HEK293 (cell line): Measurements from ENCODE around the gene SETDB2.

Experiments
- CTCF ChIA-PET: fragments of 350-600 bp; formaldehyde crosslinking; extraction: SDS; loops from one replicate; lab custom pipeline; 2021; ENCODE audit warnings: antibody characterized with exemption; lab: Yijun Ruan, JAX
- POLR2A ChIA-PET: fragments of 300-600 bp; formaldehyde crosslinking; extraction: SDS; loops from one replicate; lab custom pipeline; 2020; ENCODE audit warnings: antibody characterized with exemption, inconsistent platforms; lab: Yijun Ruan, JAX
- H3K27ac ChIP-seq: fragments of 200-500 bp; sonication (Bioruptor generic); 2 replicates; pipeline ENCODE4 v1.5.1; 2014; ENCODE audit warnings: low read depth, low read length, control low read depth, inconsistent platforms; ENCODE audit errors: extremely low read depth
- H3K36me3 ChIP-seq, 2 experiments: fragments of 200-500 bp in 1 of 2; sonication (Bioruptor generic) in 1 of 2; 1 replicate in 1 of 2; 2 replicates in 1 of 2; pipeline ENCODE4 v1.5.1; 2014 to 2017; ENCODE audit warnings: inconsistent platforms in 2 of 2, low read length in 2 of 2; ENCODE audit not compliant: control insufficient read depth in 2 of 2, insufficient read depth in 1 of 2
- H3K4me1 ChIP-seq: fragments of 200-500 bp; sonication (Bioruptor generic); 2 replicates; pipeline ENCODE4 v1.5.1; 2014; ENCODE audit warnings: mild to moderate bottlenecking, low read length, inconsistent platforms; ENCODE audit not compliant: control insufficient read depth, insufficient read depth
- H3K4me3 ChIP-seq: 2 replicates; pipeline ENCODE4 v1.5.1; 2011; ENCODE audit warnings: low read depth, mild to moderate bottlenecking, control low read depth, low read length, moderate library complexity
- H3K9me3 ChIP-seq: fragments of 200-500 bp; sonication (Bioruptor generic); 2 replicates; pipeline ENCODE4 v1.5.1; 2014; ENCODE audit warnings: low read depth, low read length, inconsistent platforms; ENCODE audit not compliant: control insufficient read depth, insufficient read depth
- KLF9 ChIP-seq: fragments of 450-650 bp; formaldehyde crosslinking; IDR thresholded peaks from 2 replicates; pipeline ENCODE4 v1.5.1; 2016; ENCODE audit warnings: missing biosample characterization, missing genetic modification characterization, low read depth
- MEIS1 ChIP-seq: sonication (generic); formaldehyde crosslinking; IDR thresholded peaks from 2 replicates; pipeline ENCODE4 v1.8.1; 2022; ENCODE audit warnings: missing genetic modification reagents, mild to moderate bottlenecking, borderline replicate concordance
- MZF1 ChIP-seq: fragments of 450-650 bp; formaldehyde crosslinking; IDR thresholded peaks from 2 replicates; pipeline ENCODE4 v1.5.1; 2017; ENCODE audit warnings: missing biosample characterization, missing genetic modification characterization, borderline replicate concordance
- YY2 ChIP-seq: fragments of 450-650 bp; formaldehyde crosslinking; IDR thresholded peaks from 2 replicates; pipeline ENCODE4 v1.5.1; 2016; ENCODE audit warnings: missing biosample characterization, missing genetic modification characterization
- ZNF132 ChIP-seq: fragments of 450-650 bp; formaldehyde crosslinking; IDR thresholded peaks from 2 replicates; pipeline ENCODE4 v1.5.1; 2017; ENCODE audit warnings: missing biosample characterization, missing genetic modification characterization, borderline replicate concordance
- ZNF138 ChIP-seq: fragments of 450-650 bp; formaldehyde crosslinking; IDR thresholded peaks from 2 replicates; pipeline ENCODE4 v1.5.1; 2016; ENCODE audit warnings: missing biosample characterization, missing genetic modification characterization, borderline replicate concordance
- ZNF157 ChIP-seq: fragments of 450-650 bp; formaldehyde crosslinking; IDR thresholded peaks from 2 replicates; pipeline ENCODE4 v1.5.1; 2016; ENCODE audit warnings: missing biosample characterization, missing genetic modification characterization
- ZNF214 ChIP-seq: fragments of 450-650 bp; formaldehyde crosslinking; IDR thresholded peaks from 2 replicates; pipeline ENCODE4 v1.5.1; 2017; ENCODE audit warnings: missing biosample characterization, mild to moderate bottlenecking, missing genetic modification characterization, borderline replicate concordance
- ZNF26 ChIP-seq: fragments of 450-650 bp; formaldehyde crosslinking; IDR thresholded peaks from 2 replicates; pipeline ENCODE4 v1.5.1; 2016; ENCODE audit warnings: missing biosample characterization, missing genetic modification characterization
- ZNF266 ChIP-seq: fragments of 450-650 bp; formaldehyde crosslinking; IDR thresholded peaks from 2 replicates; pipeline ENCODE4 v1.5.1; 2016; ENCODE audit warnings: missing biosample characterization, missing genetic modification characterization, low read depth
- ZNF423 ChIP-seq: fragments of 450-650 bp; formaldehyde crosslinking; IDR thresholded peaks from 2 replicates; pipeline ENCODE4 v1.5.1; 2016; ENCODE audit warnings: missing biosample characterization, missing genetic modification characterization
- ZNF555 ChIP-seq: fragments of 450-650 bp; formaldehyde crosslinking; conservative IDR thresholded peaks from 2 replicates; pipeline ENCODE4 v1.5.1; 2017; ENCODE audit warnings: missing biosample characterization, mild to moderate bottlenecking, missing genetic modification characterization, inconsistent platforms
- ZNF629 ChIP-seq: fragments of 450-650 bp; formaldehyde crosslinking; IDR thresholded peaks from 2 replicates; pipeline ENCODE4 v1.5.1; 2017; ENCODE audit warnings: missing biosample characterization, missing genetic modification characterization
- ZNF747 ChIP-seq: fragments of 450-650 bp; formaldehyde crosslinking; IDR thresholded peaks from 2 replicates; pipeline ENCODE4 v1.5.1; 2016; ENCODE audit warnings: missing biosample characterization, missing genetic modification characterization
- TF ChIP-seq, protein P1 (sequence below): fragments of 450-650 bp; formaldehyde crosslinking; IDR thresholded peaks from 2 replicates; pipeline ENCODE4 v1.5.1; 2016; ENCODE audit warnings: missing biosample characterization, missing genetic modification characterization
- TF ChIP-seq, protein P2 (sequence below): fragments of 450-650 bp; formaldehyde crosslinking; IDR thresholded peaks from 2 replicates; pipeline ENCODE4 v1.5.1; 2016; ENCODE audit warnings: missing biosample characterization, missing genetic modification characterization
- TF ChIP-seq, protein P3 (sequence below): fragments of 450-650 bp; formaldehyde crosslinking; IDR thresholded peaks from 2 replicates; pipeline ENCODE4 v1.5.1; 2016; ENCODE audit warnings: missing biosample characterization, missing genetic modification characterization

SETDB2 gene

DNA sequence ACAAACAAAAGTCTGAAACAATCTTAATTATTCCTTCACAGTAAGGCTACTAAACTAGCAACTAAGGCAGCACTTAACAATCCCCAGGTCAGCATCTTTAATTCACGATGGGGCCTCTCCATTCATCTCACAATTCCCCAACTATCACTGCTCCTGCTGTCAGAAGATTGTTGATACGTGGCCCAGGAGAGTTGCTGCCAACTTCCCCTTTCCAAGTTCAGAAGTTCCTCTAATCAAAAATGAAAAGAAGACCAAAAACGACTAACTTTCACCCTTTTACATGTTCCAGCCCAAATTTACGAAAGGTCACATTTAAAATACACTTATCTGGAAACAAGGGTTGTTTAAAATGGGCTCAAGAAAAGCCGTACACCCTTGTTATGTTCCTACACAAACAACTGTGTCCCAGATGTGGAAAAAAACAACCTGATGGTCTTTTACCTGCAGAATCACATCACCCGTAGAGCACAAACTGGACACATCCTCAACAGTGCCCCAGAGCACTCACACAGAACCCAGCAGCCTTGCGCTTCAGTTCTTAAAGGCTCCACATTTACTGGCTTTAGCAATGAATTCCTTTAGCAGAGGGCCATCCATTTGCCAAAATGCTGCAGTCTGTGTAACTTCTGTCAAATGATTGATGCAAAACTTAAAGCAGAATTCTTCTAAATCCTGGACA lies 89.7 kb downstream of the SETDB2 start:
- 0 out of 2 replicates have a peak, but pooled peaks have one; percentile 19 for TF ChIP-seq ZNF157 (tag by site-specific recombination)
- no peak for TF ChIP-seq YY2 (tag by site-specific recombination)
- TF ChIP-seq, all 188 proteins: peak for 1
- ChIA-PET POLR2A (no interaction called here), CTCF (no interaction called here)

GRCh38 chr13:49536144-49536873 lies 92.2 kb downstream of the SETDB2 start:
- H3K9me3 ChIP-seq = no peaks in the 10 kb centered on the region
- no peaks in the 10 kb centered on the region for H3K4me1 ChIP-seq
- TF ChIP-seq ZNF26 (tag by site-specific recombination) = no peak
- no peak for TF ChIP-seq ZNF132
- H3K4me3 ChIP-seq = no peak overlapping the region
- no peak overlapping the region for H3K27ac ChIP-seq
- ChIA-PET POLR2A (no interaction called here), CTCF (no interaction called here)
- peaks cover 0 to 37% of the 10 kb centered on the region in 2 experiments for H3K36me3 ChIP-seq

More for the DNA sequence above, 89.7 kb downstream of the SETDB2 start:
- Histone ChIP-seq H3K4me1 (no peaks in the 10 kb centered on the region), H3K4me3 (no peak overlapping the region), H3K27ac (no peak overlapping the region), H3K9me3 (no peaks in the 10 kb centered on the region), H3K36me3 (peaks cover 0 to 21% of the 10 kb centered on the region in 2 experiments; a peak in 2 of 3 replicates)

DNA sequence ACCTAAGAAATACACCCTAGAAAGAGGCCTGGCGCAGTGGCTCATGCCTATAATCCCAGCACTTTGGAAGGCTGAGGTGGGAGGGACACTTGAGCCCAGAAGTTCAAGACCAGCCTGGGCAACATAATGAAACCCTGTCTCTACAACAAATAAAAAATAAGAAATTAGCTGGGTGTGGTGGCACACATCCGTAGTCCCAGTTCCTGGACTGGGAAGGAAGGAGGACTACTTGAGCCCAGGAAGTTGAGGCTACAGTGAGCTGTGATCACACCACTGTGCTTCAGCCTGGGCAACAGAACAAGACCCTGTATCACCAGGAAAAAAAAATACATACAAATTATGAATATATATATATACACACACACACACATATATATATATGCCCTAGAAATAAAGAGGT lies 94.3 kb downstream of the SETDB2 start:
- Histone ChIP-seq H3K9me3 (no peaks in the 10 kb centered on the region), H3K4me3 (no peak overlapping the region), H3K27ac (no peak overlapping the region), H3K4me1 (no peaks in the 10 kb centered on the region), H3K36me3 (peaks cover 0 to 36% of the 10 kb centered on the region in 2 experiments)
- ChIA-PET CTCF (no interaction called here), POLR2A (no interaction called here)
- TF ChIP-seq, protein P1, sequence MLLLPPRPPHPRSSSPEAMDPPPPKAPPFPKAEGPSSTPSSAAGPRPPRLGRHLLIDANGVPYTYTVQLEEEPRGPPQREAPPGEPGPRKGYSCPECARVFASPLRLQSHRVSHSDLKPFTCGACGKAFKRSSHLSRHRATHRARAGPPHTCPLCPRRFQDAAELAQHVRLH = no peak
- TF ChIP-seq ZNF629 (tag by site-specific recombination) (no peak), ZNF266 (tag by site-specific recombination) (no peak), MZF1 (tag by site-specific recombination) (no peak), ZNF214 (tag by site-specific recombination) (no peak), KLF9 (tag by site-specific recombination) (no peak), MEIS1 (CRISPR knock-in tag) (no peak), ZNF423 (no peak), ZNF747 (tag by site-specific recombination) (no peak), ZNF138 (tag by site-specific recombination) (no peak), ZNF555 (no peak)
- TF ChIP-seq, protein P2, sequence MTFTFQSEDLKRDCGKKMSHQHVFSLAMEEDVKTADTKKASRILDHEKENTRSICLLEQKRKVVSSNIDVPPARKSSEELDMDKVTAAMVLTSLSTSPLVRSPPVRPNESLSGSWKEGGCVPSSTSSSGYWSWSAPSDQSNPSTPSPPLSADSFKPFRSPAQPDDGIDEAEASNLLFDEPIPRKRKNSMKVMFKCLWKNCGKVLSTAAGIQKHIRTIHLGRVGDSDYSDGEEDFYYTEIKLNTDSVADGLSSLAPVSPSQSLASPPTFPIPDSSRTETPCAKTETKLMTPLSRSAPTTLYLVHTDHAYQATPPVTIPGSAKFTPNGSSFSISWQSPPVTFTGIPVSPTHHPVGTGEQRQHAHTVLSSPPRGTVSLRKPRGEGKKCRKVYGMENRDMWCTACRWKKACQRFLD (tag by site-specific recombination) = no peak
- TF ChIP-seq, protein P3, sequence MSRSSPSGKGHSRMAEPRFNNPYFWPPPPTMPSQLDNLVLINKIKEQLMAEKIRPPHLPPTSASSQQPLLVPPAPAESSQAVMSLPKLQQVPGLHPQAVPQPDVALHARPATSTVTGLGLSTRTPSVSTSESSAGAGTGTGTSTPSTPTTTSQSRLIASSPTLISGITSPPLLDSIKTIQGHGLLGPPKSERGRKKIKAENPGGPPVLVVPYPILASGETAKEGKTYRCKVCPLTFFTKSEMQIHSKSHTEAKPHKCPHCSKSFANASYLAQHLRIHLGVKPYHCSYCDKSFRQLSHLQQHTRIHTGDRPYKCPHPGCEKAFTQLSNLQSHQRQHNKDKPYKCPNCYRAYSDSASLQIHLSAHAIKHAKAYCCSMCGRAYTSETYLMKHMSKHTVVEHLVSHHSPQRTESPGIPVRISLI (tag by site-specific recombination) = no peak
- TF ChIP-seq, all 188 proteins: peak for 0
